ENCODE results near the gene WWOX.

Gene WWOX

GRCh38 chr16:78286065-78286464 lies 186.6 kb downstream of the WWOX start:
- no peak for TF ChIP-seq CTCF (IDR thresholded peaks at IDR 0.05; ENCODE audit: low read depth, low read length)
- TF ChIP-seq MYC (IDR thresholded peaks at IDR 0.05; ENCODE audit: low read depth, low read length) = no peak
- TF ChIP-seq MAX (IDR thresholded peaks at IDR 0.05; ENCODE audit: low read depth, low read length) = no peak
- TF ChIP-seq POLR2A (IDR thresholded peaks at IDR 0.05; ENCODE audit: extremely low read depth, insufficient read length) = no peak
- H3K4me3 ChIP-seq (ENCODE audit: low read depth, low read length) = no peak overlapping the region
- DNase-seq (ENCODE audit: low read depth) = no peak

GRCh38 chr16:78288888-78289287 lies 189.4 kb downstream of the WWOX start:
- no peak overlapping the region for H3K4me3 ChIP-seq (ENCODE audit: low read depth, low read length)
- TF ChIP-seq MAX (IDR thresholded peaks at IDR 0.05; ENCODE audit: low read depth, low read length) (no peak), CTCF (IDR thresholded peaks at IDR 0.05; ENCODE audit: low read depth, low read length) (no peak), POLR2A (IDR thresholded peaks at IDR 0.05; ENCODE audit: extremely low read depth, insufficient read length) (no peak), MYC (IDR thresholded peaks at IDR 0.05; ENCODE audit: low read depth, low read length) (no peak)
- no peak for DNase-seq (ENCODE audit: low read depth)

- TF ChIP-seq MAX (IDR thresholded peaks at IDR 0.05; ENCODE audit: low read depth, low read length) (no peak), POLR2A (IDR thresholded peaks at IDR 0.05; ENCODE audit: extremely low read depth, insufficient read length) (no peak), CTCF (IDR thresholded peaks at IDR 0.05; ENCODE audit: low read depth, low read length) (no peak), MYC (IDR thresholded peaks at IDR 0.05; ENCODE audit: low read depth, low read length) (no peak)
- no peak for DNase-seq (ENCODE audit: low read depth)
- H3K4me3 ChIP-seq (ENCODE audit: low read depth, low read length) = no peak overlapping the region
Observed at GRCh38 chr16:78289373-78289772, 189.9 kb downstream of the WWOX start.

- no peak for DNase-seq (ENCODE audit: low read depth)
- no peak overlapping the region for H3K4me3 ChIP-seq (ENCODE audit: low read depth, low read length)
- no peak for TF ChIP-seq MAX (IDR thresholded peaks at IDR 0.05; ENCODE audit: low read depth, low read length)
Observed at GRCh38 chr16:78289844-78290277, 190.4 kb downstream of the WWOX start.

- DNase-seq (ENCODE audit: low read depth) = no peak
- TF ChIP-seq POLR2A (IDR thresholded peaks at IDR 0.05; ENCODE audit: extremely low read depth, insufficient read length) (no peak), MYC (IDR thresholded peaks at IDR 0.05; ENCODE audit: low read depth, low read length) (no peak), CTCF (IDR thresholded peaks at IDR 0.05; ENCODE audit: low read depth, low read length) (no peak), MAX (IDR thresholded peaks at IDR 0.05; ENCODE audit: low read depth, low read length) (no peak)
- no peak overlapping the region for H3K4me3 ChIP-seq (ENCODE audit: low read depth, low read length)
Observed at GRCh38 chr16:78290395-78290794, 190.9 kb downstream of the WWOX start.

- H3K4me3 ChIP-seq (ENCODE audit: low read depth, low read length) = no peak overlapping the region
- TF ChIP-seq MYC (IDR thresholded peaks at IDR 0.05; ENCODE audit: low read depth, low read length) = no peak
- no peak for TF ChIP-seq CTCF (IDR thresholded peaks at IDR 0.05; ENCODE audit: low read depth, low read length)
- no peak for TF ChIP-seq POLR2A (IDR thresholded peaks at IDR 0.05; ENCODE audit: extremely low read depth, insufficient read length)
- no peak for TF ChIP-seq MAX (IDR thresholded peaks at IDR 0.05; ENCODE audit: low read depth, low read length)
- no peak for DNase-seq (ENCODE audit: low read depth)
Observed at GRCh38 chr16:78290872-78291591, 191.6 kb downstream of the WWOX start.

Data from NB4 (cell line).